RPMI7951 (cell line): Measurements from ENCODE around the gene METTL24. TPM values are rescaled to one million over a fixed set of nuclear protein-coding genes. Genes with fewer than 3 reads are reported as not detected.

ENCODE experiments used
- DNase-seq: peaks from one replicate; pipeline ENCODE4 v3.0.0-alpha.2; 2012; ENCODE audit warnings: low read depth
- total RNA-seq: library from RNA; depleted of rRNA; stranded (reverse); fragments of >200 nt; shearing (Covaris generic); gene quantifications from 2 replicates; pipeline ENCODE4 v1.2.3, GENCODE V29; 2014; rRNA removed

Gene METTL24
- total RNA-seq, 1 experiment from 2014 or later = not detected

GRCh38 chr6:110198561-110198960 is 159.6 kb downstream of the METTL24 start:
- no peak for DNase-seq

GRCh38 chr6:110196874-110197273 is 161.3 kb downstream of the METTL24 start:
- DNase-seq = no peak

- DNase-seq = no peak
Observed at GRCh38 chr6:110195639-110196038, 162.5 kb downstream of the METTL24 start.

Other genes starting within 250 kb of the METTL24 start
- gene WASF1, start 178.7 kb downstream of the METTL24 start, total RNA-seq = 10.1 and 19.0 TPM in 2 replicates
- gene CDC40, start 177.9 kb downstream of the METTL24 start, total RNA-seq = 24.2 and 25.5 TPM in 2 replicates
- 5.5 and 6.0 TPM in 2 replicates for gene DDO, start 57.2 kb upstream of the METTL24 start, total RNA-seq
- gene SLC22A16, start 118.3 kb upstream of the METTL24 start, total RNA-seq = not detected in 2 replicates